Stimulated activated CD4-positive, alpha-beta T cell treated with anti-CD3 and anti-CD28 coated beads, TNF-alpha, amount 100 ng/mL, for 24 hours (primary cell): ENCODE data around the gene MEF2C.
A peak's percentile ranks its signal among the peaks of the same experiment; 100 is the strongest.

Experiments used
- DNase-seq, 3 experiments: peaks; one replicate each; pipeline ENCODE4 v3.0.0-alpha.2; 2020; ENCODE audit warnings: low read depth in 3 of 3

The MEF2C gene

GRCh38 chr5:88675168-88675707 lies 207.7 kb downstream of the MEF2C start:
- DNase-seq, result no peak

- DNase-seq, result peak in 1 of 3 experiments; percentile 36
These were observed 208.4 kb downstream of the MEF2C start for GRCh38 chr5:88674356-88675167.

- DNase-seq, result no peak
These were observed 209.5 kb downstream of the MEF2C start for GRCh38 chr5:88673253-88674105.

- DNase-seq, result no peak
These were observed 210.2 kb downstream of the MEF2C start for GRCh38 chr5:88672644-88673252.

GRCh38 chr5:88671505-88672499 lies 211.2 kb downstream of the MEF2C start:
- no peak for DNase-seq

GRCh38 chr5:88671106-88671504 lies 211.9 kb downstream of the MEF2C start:
- no peak for DNase-seq

- DNase-seq, result no peak
These were observed 212.5 kb downstream of the MEF2C start for GRCh38 chr5:88670461-88670860.

- no peak for DNase-seq
These were observed 213.5 kb downstream of the MEF2C start for GRCh38 chr5:88669371-88670050.

GRCh38 chr5:88667496-88668201 lies 215.3 kb downstream of the MEF2C start:
- DNase-seq, result no peak
